Body of pancreas (tissue), 4 donors: ENCODE measurements around the gene ZSWIM6. TPM values are rescaled to one million over a fixed set of nuclear protein-coding genes. Genes with fewer than 3 reads are reported as not detected.

Experiments
- ATAC-seq: fragments of 150-250 bp; one replicate; pipeline ENCODE4 v1.9.1; 2016
- DNase-seq, 4 donors: peaks; one replicate each; pipeline ENCODE4 v3.0.0-alpha.2; 2019
- H3K27ac ChIP-seq, 4 donors: fragments of 200-600 bp; sonication (generic); 1 replicate in 3 of 4; 2 replicates in 1 of 4; pipeline versions ENCODE4 v1.5.1 to v1.6.1; 2016 to 2019; ENCODE audit warnings: mild to moderate bottlenecking in 1 of 4, mixed read lengths in 1 of 4, moderate library complexity in 1 of 4
- H3K27me3 ChIP-seq, 2 donors: fragments of 200-600 bp; sonication (generic); one replicate each; pipeline ENCODE4 v1.6.0; 2016; ENCODE audit warnings: mild to moderate bottlenecking in 1 of 2
- H3K36me3 ChIP-seq, 2 donors: fragments of 200-600 bp; sonication (generic); replicated peaks in 1 of 2; 2 replicates each; pipeline ENCODE4 v1.5.1; 2016; ENCODE audit warnings: low read depth in 2 of 2; ENCODE audit not compliant: insufficient read depth in 1 of 2
- H3K4me1 ChIP-seq: fragments of 200-600 bp; sonication (generic); one replicate; pipeline ENCODE4 v1.6.0; 2016
- H3K4me3 ChIP-seq, 2 donors: fragments of 200-600 bp; sonication (generic); 1 replicate in 1 of 2; 2 replicates in 1 of 2; pipeline ENCODE4 v1.5.1; 2016 to 2019
- H3K9me3 ChIP-seq, 3 donors: fragments of 200-600 bp; sonication (generic); 1 replicate in 2 of 3; 2 replicates in 1 of 3; pipeline ENCODE4 v1.5.1; 2016
- CTCF ChIP-seq, 7 experiments: fragments of 450-650 bp in 4 of 7; fragments of 200-600 bp in 3 of 7; sonication (generic) in 3 of 7; IDR thresholded peaks; one replicate each; pipeline ENCODE4 v1.5.1; 2016 to 2019; ENCODE audit warnings: antibody characterized with exemption in 7 of 7
- POLR2A ChIP-seq, 3 donors: fragments of 450-650 bp; IDR thresholded peaks; one replicate each; pipeline ENCODE4 v1.6.1; 2016; ENCODE audit warnings: antibody characterized with exemption in 3 of 3, mild to moderate bottlenecking in 2 of 3
- WGBS, 2 donors: methylation state at CpG; one replicate each; pipeline ENCODE4 v1.1.5; 2017; 5-methylcytosine and 5-hydroxymethylcytosine counted together
- intact Hi-C: fragments of 100-400 bp; cut with DNase I; formaldehyde crosslinking; loops from one replicate; pipeline ENCODE4 v1.15.1; 2023
- total RNA-seq, 2 donors: library from RNA; depleted of rRNA; stranded (reverse); fragments of >200 nt; gene quantifications; one replicate each; pipeline ENCODE4 v1.1.0, GENCODE V29; 2016

Gene ZSWIM6
- total RNA-seq, 2 donors from 2014 or later: 5.9 to 8.8 TPM

GRCh38 chr5:61567337-61567736, 235.3 kb downstream of the ZSWIM6 start:
- ATAC-seq: no peak
- Histone ChIP-seq H3K4me3 (no peak overlapping the region), H3K27me3 (no peaks in the 10 kb centered on the region), H3K9me3 (no peaks in the 10 kb centered on the region), H3K36me3 (no peaks in the 10 kb centered on the region), H3K27ac (no peak overlapping the region), H3K4me1 (no peaks in the 10 kb centered on the region)
- intact Hi-C loops: no loop called here
- no peak for DNase-seq
- 81 to 84% methylated on average over 5 of the region's 5 CpGs for WGBS, 2 donors
- TF ChIP-seq CTCF (IDR thresholded peaks at IDR 0.05): no peak

- no peak for TF ChIP-seq CTCF (IDR thresholded peaks at IDR 0.05)
- no peak for TF ChIP-seq POLR2A (IDR thresholded peaks at IDR 0.05)
- H3K4me3 ChIP-seq: no peak overlapping the region
- H3K36me3 ChIP-seq: no peaks in the 10 kb centered on the region
- ATAC-seq (peak; percentile 27), DNase-seq (peak in 1 of 4 donors; percentile 17)
- no peaks in the 10 kb centered on the region for H3K9me3 ChIP-seq
- no peaks in the 10 kb centered on the region for H3K27me3 ChIP-seq
- no peak overlapping the region for H3K27ac ChIP-seq
- intact Hi-C loops: no loop called here
- WGBS, 2 donors: 83 to 89% methylated on average over 6 to 8 of the region's 8 CpGs
- no peaks in the 10 kb centered on the region for H3K4me1 ChIP-seq
Observed at GRCh38 chr5:61569353-61569752, 237.3 kb downstream of the ZSWIM6 start.

GRCh38 chr5:61570767-61571166, 238.7 kb downstream of the ZSWIM6 start:
- Histone ChIP-seq H3K9me3 (no peaks in the 10 kb centered on the region), H3K27me3 (no peaks in the 10 kb centered on the region), H3K27ac (no peak overlapping the region), H3K4me1 (no peaks in the 10 kb centered on the region), H3K4me3 (no peak overlapping the region), H3K36me3 (no peaks in the 10 kb centered on the region)
- intact Hi-C loops: no loop called here
- WGBS, 2 donors: 80 to 92% methylated on average over 5 of the region's 5 CpGs
- TF ChIP-seq POLR2A (IDR thresholded peaks at IDR 0.05) (no peak), CTCF (IDR thresholded peaks at IDR 0.05) (no peak)
- ATAC-seq (no peak), DNase-seq (no peak)

GRCh38 chr5:61572959-61573358, 240.9 kb downstream of the ZSWIM6 start:
- Histone ChIP-seq H3K4me3 (no peak overlapping the region), H3K27me3 (no peaks in the 10 kb centered on the region), H3K4me1 (no peaks in the 10 kb centered on the region), H3K27ac (no peak overlapping the region), H3K36me3 (no peaks in the 10 kb centered on the region), H3K9me3 (no peaks in the 10 kb centered on the region)
- 84 to 90% methylated on average over 4 to 5 of the region's 5 CpGs for WGBS, 2 donors
- TF ChIP-seq CTCF (IDR thresholded peaks at IDR 0.05) (no peak), POLR2A (IDR thresholded peaks at IDR 0.05) (no peak)
- intact Hi-C loops: no loop called here
- DNase-seq (no peak), ATAC-seq (no peak)

- ATAC-seq (no peak), DNase-seq (peak in 2 of 4 donors; percentile 24 to 29)
- H3K36me3 ChIP-seq: no peaks in the 10 kb centered on the region
- TF ChIP-seq CTCF (IDR thresholded peaks at IDR 0.05) (no peak), POLR2A (IDR thresholded peaks at IDR 0.05) (no peak)
- H3K4me1 ChIP-seq: no peaks in the 10 kb centered on the region
- no peak overlapping the region for H3K4me3 ChIP-seq
- H3K27me3 ChIP-seq: no peaks in the 10 kb centered on the region
- H3K9me3 ChIP-seq: no peaks in the 10 kb centered on the region
- 69 to 81% methylated on average over 4 of the region's 4 CpGs for WGBS, 2 donors
- H3K27ac ChIP-seq: no peak overlapping the region
- intact Hi-C loops: no loop called here
Observed at GRCh38 chr5:61575103-61575502, 243.0 kb downstream of the ZSWIM6 start.
